H1 (cell line): Measurements from ENCODE around the gene GPLD1. TPM values are rescaled to one million over a fixed set of nuclear protein-coding genes. Genes with fewer than 3 reads are reported as not detected.

Experiments used
- polyA plus RNA-seq, 7 experiments: library from polyadenylated mRNA; depleted of rRNA in 3 of 7; stranded (reverse) in 5 of 7; unstranded in 2 of 7; fragments of >200 nt in 5 of 7; fragments of 200-250 nt in 2 of 7; gene quantifications; 1 replicate in 5 of 7; 2 replicates in 1 of 7; 4 replicates in 1 of 7; pipeline versions ENCODE4 v1.2.1 to v1.2.3, GENCODE V29; 2011 to 2013; ENCODE audit warnings: missing spikeins in 2 of 7, mixed read lengths in 2 of 7
- total RNA-seq: library from RNA; stranded (reverse); fragmentation: NEBNext Ultra II Directional; extraction: Animal tissue kit (Norgen Biotek cat#: 25700); gene quantifications from 2 replicates; pipeline ENCODE4 v1.2.1, GENCODE V29; 2021
- TF ChIP-seq, protein P1 (sequence below): IDR thresholded peaks from 2 replicates; pipeline ENCODE4 v1.6.1; 2011; ENCODE audit warnings: low read length, improper control_type of control experiment

Gene GPLD1
- total and polyA plus RNA-seq, 2 of the 8 experiments (the other 6 are each of a cell fraction or from before 2014, with no cell fraction given): 3.7 to 5.3 TPM

DNA sequence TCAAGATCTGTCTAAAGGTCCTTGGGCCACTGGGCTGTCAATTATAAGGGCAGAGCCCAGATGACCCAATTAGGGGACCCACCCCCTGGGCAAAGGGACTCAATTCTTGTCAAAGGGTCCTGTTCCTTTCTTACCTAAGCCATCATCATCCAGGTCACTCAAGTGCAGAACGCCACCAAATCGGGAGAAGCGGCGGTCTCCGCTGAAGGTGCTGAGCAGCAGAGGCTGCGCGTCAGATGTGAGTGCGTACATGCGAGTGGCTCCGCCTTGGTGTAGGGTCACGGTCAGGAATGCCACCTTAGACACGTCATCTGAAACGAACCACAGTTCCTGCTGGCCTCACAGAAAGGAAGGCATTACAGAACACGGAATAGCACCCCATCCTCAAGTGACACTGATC, 52.4 kb downstream of the GPLD1 start (continued):
- TF ChIP-seq, protein P1, sequence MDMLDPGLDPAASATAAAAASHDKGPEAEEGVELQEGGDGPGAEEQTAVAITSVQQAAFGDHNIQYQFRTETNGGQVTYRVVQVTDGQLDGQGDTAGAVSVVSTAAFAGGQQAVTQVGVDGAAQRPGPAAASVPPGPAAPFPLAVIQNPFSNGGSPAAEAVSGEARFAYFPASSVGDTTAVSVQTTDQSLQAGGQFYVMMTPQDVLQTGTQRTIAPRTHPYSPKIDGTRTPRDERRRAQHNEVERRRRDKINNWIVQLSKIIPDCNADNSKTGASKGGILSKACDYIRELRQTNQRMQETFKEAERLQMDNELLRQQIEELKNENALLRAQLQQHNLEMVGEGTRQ: no peak
